Skeletal muscle satellite cell (primary cell): ENCODE data around the gene RAN.
"Not testable (repeated sequence)": the region's sequence is repeated elsewhere in the genome, so short reads cannot be mapped to it uniquely, and the experiment has no call there.

Experiments used
- H3K27me3 ChIP-seq: 2 replicates; pipeline ENCODE4 v1.7.0; 2013; ENCODE audit warnings: low read length; ENCODE audit not compliant: control insufficient read depth, insufficient read depth
- H3K36me3 ChIP-seq: 2 replicates; pipeline ENCODE4 v1.7.0; 2013; ENCODE audit warnings: mild to moderate bottlenecking, control low read depth, low read length; ENCODE audit not compliant: insufficient read depth
- H3K4me1 ChIP-seq: 2 replicates; pipeline ENCODE4 v1.7.0; 2013; ENCODE audit warnings: low read length; ENCODE audit not compliant: control insufficient read depth, insufficient read depth
- H3K4me2 ChIP-seq: 2 replicates; pipeline ENCODE4 v1.7.0; 2013; ENCODE audit warnings: mild to moderate bottlenecking, low read length
- H3K4me3 ChIP-seq: 2 replicates; pipeline ENCODE4 v1.7.0; 2013; ENCODE audit warnings: low read length
- H3K9ac ChIP-seq: 2 replicates; pipeline ENCODE4 v1.7.0; 2013; ENCODE audit warnings: mild to moderate bottlenecking, low read depth, low read length, moderate library complexity
- H3K9me3 ChIP-seq: replicated peaks from 2 replicates; pipeline ENCODE4 v1.7.0; 2013; ENCODE audit warnings: mild to moderate bottlenecking, control low read depth, low read length

The RAN gene

GRCh38 chr12:130835011-130835410 is 36.9 kb upstream of the RAN start:
- no peaks in the 10 kb centered on the region for H3K9me3 ChIP-seq
- no peaks in the 10 kb centered on the region for H3K27me3 ChIP-seq
- H3K4me2 ChIP-seq: no peak overlapping the region
- H3K9ac ChIP-seq: no peak overlapping the region
- peaks cover 2% of the 10 kb centered on the region for H3K36me3 ChIP-seq
- no peak overlapping the region for H3K4me3 ChIP-seq
- peaks cover 35% of the 10 kb centered on the region for H3K4me1 ChIP-seq

- Histone ChIP-seq H3K4me1 (peaks cover 35% of the 10 kb centered on the region), H3K4me3 (no peak overlapping the region), H3K4me2 (no peak overlapping the region), H3K27me3 (no peaks in the 10 kb centered on the region), H3K9ac (no peak overlapping the region), H3K36me3 (peaks cover 2% of the 10 kb centered on the region), H3K9me3 (no peaks in the 10 kb centered on the region)
Observed at GRCh38 chr12:130835436-130835835, 36.4 kb upstream of the RAN start.

GRCh38 chr12:130838284-130838950 is 33.4 kb upstream of the RAN start:
- Histone ChIP-seq H3K9ac (peak overlapping the region; percentile 85), H3K36me3 (peaks cover 2% of the 10 kb centered on the region)

GRCh38 chr12:130838951-130839769 is 32.7 kb upstream of the RAN start, which contains the start of gene STX2:
Gene STX2 (minus strand): TSS chr12:130839250. CDS start chr12:130839099, 151 bp downstream.
- Histone ChIP-seq H3K9ac (peak within 1 kb of the TSS; percentile 85), H3K9me3 (no peaks in the 10 kb centered on the region), H3K4me2 (peak within 1 kb of the TSS; percentile 84), H3K27me3 (no peaks in the 10 kb centered on the region), H3K36me3 (peaks cover 2% of the 10 kb centered on the region), H3K4me3 (peak within 1 kb of the TSS; percentile 91), H3K4me1 (peaks cover 14% of the 10 kb centered on the region)

More at GRCh38 chr12:130838284-130838950, 33.4 kb upstream of the RAN start:
- no peaks in the 10 kb centered on the region for H3K27me3 ChIP-seq
- H3K4me2 ChIP-seq: peak overlapping the region; percentile 76
- H3K4me3 ChIP-seq: peak overlapping the region; percentile 91
- peaks cover 18% of the 10 kb centered on the region for H3K4me1 ChIP-seq
- no peaks in the 10 kb centered on the region for H3K9me3 ChIP-seq

GRCh38 chr12:130839770-130840404 is 32.0 kb upstream of the RAN start:
- H3K4me3 ChIP-seq: peak overlapping the region; percentile 69
- H3K4me1 ChIP-seq: peaks cover 14% of the 10 kb centered on the region
- H3K9ac ChIP-seq: peak overlapping the region; percentile 42

GRCh38 chr12:130846369-130846768 is 25.5 kb upstream of the RAN start:
- H3K27me3 ChIP-seq: no peaks in the 10 kb centered on the region
- no peaks in the 10 kb centered on the region for H3K36me3 ChIP-seq
- H3K4me2 ChIP-seq: no peak overlapping the region
- no peaks in the 10 kb centered on the region for H3K9me3 ChIP-seq
- H3K9ac ChIP-seq: no peak overlapping the region
- H3K4me1 ChIP-seq: peaks cover 17% of the 10 kb centered on the region
- H3K4me3 ChIP-seq: no peak overlapping the region

More at GRCh38 chr12:130839770-130840404, 32.0 kb upstream of the RAN start:
- Histone ChIP-seq H3K9me3 (no peaks in the 10 kb centered on the region), H3K27me3 (no peaks in the 10 kb centered on the region), H3K36me3 (peaks cover 2% of the 10 kb centered on the region), H3K4me2 (peak overlapping the region; percentile 84)

- Histone ChIP-seq H3K36me3 (no peaks in the 10 kb centered on the region), H3K9ac (no peak overlapping the region), H3K4me1 (peaks cover 17% of the 10 kb centered on the region), H3K27me3 (no peaks in the 10 kb centered on the region), H3K4me2 (peak overlapping the region; percentile 26), H3K4me3 (no peak overlapping the region), H3K9me3 (no peaks in the 10 kb centered on the region)
Observed at GRCh38 chr12:130847112-130847511, 24.8 kb upstream of the RAN start.

- not testable (repeated sequence) for H3K27me3 ChIP-seq, H3K4me3 ChIP-seq, H3K9me3 ChIP-seq, H3K4me2 ChIP-seq, H3K36me3 ChIP-seq, H3K9ac ChIP-seq
- H3K4me1 ChIP-seq: peaks cover 17% of the 10 kb centered on the region
Observed at GRCh38 chr12:130848105-130848504, 23.8 kb upstream of the RAN start.

GRCh38 chr12:130848785-130849305 is 23.0 kb upstream of the RAN start:
- Histone ChIP-seq H3K4me1 (peaks cover 17% of the 10 kb centered on the region), H3K27me3 (peaks cover 13% of the 10 kb centered on the region)
- H3K4me3 ChIP-seq, H3K4me2 ChIP-seq, H3K9ac ChIP-seq, H3K9me3 ChIP-seq, H3K36me3 ChIP-seq: not testable (repeated sequence)

- H3K4me3 ChIP-seq: no peak overlapping the region
- H3K9me3 ChIP-seq: no peaks in the 10 kb centered on the region
- H3K9ac ChIP-seq: no peak overlapping the region
- H3K27me3 ChIP-seq: peaks cover 22% of the 10 kb centered on the region
- H3K4me1 ChIP-seq: peaks cover 17% of the 10 kb centered on the region
- H3K36me3 ChIP-seq: no peaks in the 10 kb centered on the region
- H3K4me2 ChIP-seq: no peak overlapping the region
Observed at GRCh38 chr12:130849561-130850417, 22.1 kb upstream of the RAN start.
